GM12892 (cell line): ENCODE results near the gene PVALEF.

Experiments used
- POLR2A ChIP-seq: IDR thresholded peaks from 2 replicates; pipeline ENCODE4 v1.6.1; 2011; ENCODE audit warnings: low read depth, low read length, control low read depth
- POLR2AphosphoS5 ChIP-seq: IDR thresholded peaks from 2 replicates; pipeline ENCODE4 v1.6.1; 2011; ENCODE audit warnings: low read depth, low read length, control low read depth

DNA sequence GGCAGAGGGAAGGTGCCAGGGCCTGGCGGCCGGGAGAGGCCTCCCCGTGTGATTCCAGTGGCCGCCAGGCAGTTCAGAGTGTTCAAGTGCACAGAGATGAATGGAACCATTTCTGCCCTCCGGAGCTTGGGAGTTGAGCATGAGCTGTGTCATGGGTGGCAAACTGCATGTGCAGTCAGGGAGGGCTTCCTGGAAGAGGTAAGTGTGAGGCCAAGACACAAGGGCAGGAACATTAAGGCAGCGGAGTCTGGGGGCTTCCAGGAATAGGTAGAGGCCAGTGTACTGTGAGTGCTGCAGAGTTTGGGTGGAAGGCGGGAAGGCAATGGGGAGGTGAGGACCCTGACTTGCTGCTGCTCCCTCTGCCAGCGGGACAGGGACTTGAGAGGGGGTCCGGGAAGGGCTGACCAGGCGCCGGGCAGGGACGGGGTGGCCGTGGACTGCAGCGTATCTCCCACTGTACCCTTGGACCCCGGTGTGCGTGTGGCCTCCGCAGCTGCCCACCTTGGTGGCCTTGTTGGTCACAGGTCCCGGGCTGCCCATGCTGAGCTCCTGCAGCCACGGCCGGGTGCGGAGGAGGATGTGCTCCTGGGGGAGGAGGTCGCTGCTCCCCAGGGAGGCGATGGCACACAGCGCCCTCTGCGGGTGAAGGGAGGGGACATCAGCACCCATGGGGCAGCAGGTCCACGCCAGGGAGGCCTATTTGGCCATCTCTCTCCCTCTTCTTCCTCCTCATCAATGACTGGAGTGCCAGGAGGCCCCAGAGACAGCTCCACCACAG is 64.9 kb downstream of the PVALEF start:
- TF ChIP-seq POLR2A (no peak), POLR2AphosphoS5 (no peak)
